SU-DHL-6 (cell line): ENCODE results near the gene ADAMTS15.

ENCODE experiments used
- CTCF ChIP-seq: fragments of 200-600 bp; sonication (generic); IDR thresholded peaks from one replicate; pipeline ENCODE4 v1.5.1; 2017; ENCODE audit warnings: antibody characterized with exemption, mild to moderate bottlenecking, low read length, moderate library complexity; ENCODE audit not compliant: insufficient read depth, poor library complexity, severe bottlenecking
- EZH2phosphoT487 ChIP-seq: fragments of 200-600 bp; sonication (generic), shearing (Covaris generic); conservative IDR thresholded peaks from 2 replicates; pipeline ENCODE4 v1.6.1; 2018; ENCODE audit warnings: mild to moderate bottlenecking, antibody characterized with exemption, low read length, moderate library complexity, mixed read lengths

GRCh38 chr11:130418756-130419155, 29.7 kb upstream of the ADAMTS15 start:
- TF ChIP-seq CTCF (no peak), EZH2phosphoT487 (no peak)
